Cardiac septum (tissue), 1 donor: ENCODE data around the gene NPFFR1. TPM values are rescaled to one million over a fixed set of nuclear protein-coding genes. Genes with fewer than 3 reads are reported as not detected.

Experiments
- total RNA-seq: library from RNA; stranded (reverse); fragmentation: NEBNext Ultra II Directional; extraction: Animal tissue kit (Norgen Biotek cat#: 25700); gene quantifications from one replicate; pipeline ENCODE4 v1.2.1, GENCODE V29; 2021
- donor health status: DM: no; HTN: no; CAD: no.

Gene NPFFR1
- total RNA-seq, 1 donor from 2014 or later = not detected

Other genes starting within 250 kb of the NPFFR1 start
- gene MACROH2A2, start 231.2 kb downstream of the NPFFR1 start, total RNA-seq = 15.3 TPM
- 19.4 TPM for gene AIFM2, start 151.2 kb downstream of the NPFFR1 start, total RNA-seq
- 5.2 TPM for gene TYSND1, start 137.3 kb downstream of the NPFFR1 start, total RNA-seq
- 87.1 TPM for gene SAR1A, start 113.5 kb downstream of the NPFFR1 start, total RNA-seq
- gene PPA1, start 50.6 kb downstream of the NPFFR1 start, total RNA-seq = 68.6 TPM
- 46.3 TPM for gene LRRC20, start 98.6 kb upstream of the NPFFR1 start, total RNA-seq
- gene EIF4EBP2, start 120.1 kb upstream of the NPFFR1 start, total RNA-seq = 69.8 TPM
- gene NODAL, start 157.7 kb upstream of the NPFFR1 start, total RNA-seq = 0.38 TPM
- gene PALD1, start 194.8 kb upstream of the NPFFR1 start, total RNA-seq = 5.3 TPM